Amniotic stem cell (primary cell): ENCODE data around the gene KCNIP4.

Experiments used
- DNase-seq: peaks from one replicate; lab custom pipeline; 2025; lab: John Stamatoyannopoulos, UW

The KCNIP4 gene

GRCh38 chr4:21688596-21689265 lies 259.8 kb downstream of the KCNIP4 start:
- DNase-seq = no peak

DNA sequence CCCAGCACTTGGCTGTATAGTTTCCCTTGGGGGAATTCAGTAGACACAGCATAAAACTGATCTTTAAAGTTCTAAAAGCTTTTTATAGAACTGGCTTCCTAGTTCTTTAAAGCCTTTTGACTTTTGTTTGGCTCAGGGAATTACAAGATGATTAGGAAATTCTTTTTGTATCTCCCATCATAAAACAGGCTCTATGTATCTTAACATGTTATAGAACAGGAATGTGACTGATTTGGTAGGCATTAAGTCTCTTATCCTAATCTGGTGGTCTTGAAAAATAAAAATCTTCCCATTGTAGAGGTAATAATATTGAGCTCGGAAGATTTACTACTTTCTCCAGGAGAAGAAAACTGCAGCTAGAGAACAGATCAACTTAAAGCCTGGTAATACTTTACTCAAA lies 262.7 kb downstream of the KCNIP4 start:
- DNase-seq = no peak

DNA sequence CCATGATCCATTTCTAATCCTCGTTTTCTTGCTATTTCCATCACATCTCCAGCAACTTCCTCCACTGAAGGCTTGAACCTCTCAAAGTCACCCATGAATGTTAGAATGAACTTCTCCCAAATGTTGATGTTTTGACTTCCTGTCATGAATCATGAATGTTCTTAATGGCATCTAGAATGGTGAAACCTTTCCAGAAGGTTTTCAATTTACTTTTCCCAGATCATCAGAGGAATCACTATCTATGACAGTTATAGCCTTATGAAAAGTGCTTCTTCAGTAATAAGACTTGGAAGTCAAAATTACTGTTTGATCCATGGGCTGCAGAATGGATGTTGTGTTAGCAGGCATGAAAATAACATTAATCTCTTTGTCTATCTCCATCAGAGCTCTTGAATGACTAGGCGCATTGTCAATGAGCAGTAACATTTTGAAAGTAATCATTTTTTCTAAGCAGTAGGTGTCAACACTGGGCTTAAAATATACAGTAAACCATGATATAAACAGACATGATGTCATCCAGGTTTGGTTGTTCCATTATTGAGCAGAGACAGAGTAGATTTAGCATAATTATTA lies 268.2 kb downstream of the KCNIP4 start:
- no peak for DNase-seq

DNA sequence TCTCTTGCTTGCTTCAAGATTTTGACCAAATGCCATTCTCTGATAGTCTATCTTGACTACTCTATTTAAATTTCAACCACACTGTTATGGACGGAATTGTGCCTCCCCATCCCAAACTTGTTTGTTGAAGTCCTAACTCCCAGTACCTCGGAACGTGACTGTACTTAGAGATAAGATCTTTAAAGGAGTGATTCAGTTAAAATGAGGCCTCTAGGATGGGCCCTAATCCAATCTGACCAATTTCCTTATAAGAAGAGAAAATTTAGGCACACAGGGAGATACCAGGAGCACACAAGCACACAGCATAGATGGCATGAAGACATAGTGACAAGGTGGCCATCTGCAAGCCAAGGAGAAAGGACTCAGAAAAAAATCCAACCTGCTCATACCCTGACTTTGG lies 269.9 kb downstream of the KCNIP4 start:
- no peak for DNase-seq

- DNase-seq = no peak
Measured at GRCh38 chr4:21677173-21677572, 271.4 kb downstream of the KCNIP4 start.

DNA sequence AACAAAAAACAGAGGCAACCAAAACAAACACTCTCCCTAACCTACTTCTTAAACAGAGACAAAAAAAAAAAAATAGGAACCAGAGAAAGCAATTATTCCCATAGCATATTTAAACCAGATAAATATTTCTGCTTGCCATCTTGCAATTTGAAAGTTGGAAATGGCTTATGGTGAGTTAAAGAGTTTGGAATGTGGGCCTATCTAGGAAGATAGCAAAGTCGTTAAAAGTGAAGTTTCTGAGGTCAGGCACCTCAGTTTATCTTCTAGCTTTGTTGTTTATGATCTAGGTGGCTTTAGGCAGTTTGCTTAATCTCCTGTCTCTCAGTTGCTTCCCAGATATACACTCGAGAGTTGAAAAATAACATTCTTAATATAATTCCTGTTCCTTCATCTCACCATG lies 284.2 kb downstream of the KCNIP4 start:
- no peak for DNase-seq

GRCh38 chr4:21656832-21657231 lies 291.7 kb downstream of the KCNIP4 start:
- DNase-seq = no peak

- DNase-seq = no peak
Measured at GRCh38 chr4:21655031-21655430, 293.5 kb downstream of the KCNIP4 start.

GRCh38 chr4:21652508-21653231 lies 295.9 kb downstream of the KCNIP4 start:
- DNase-seq = no peak

DNA sequence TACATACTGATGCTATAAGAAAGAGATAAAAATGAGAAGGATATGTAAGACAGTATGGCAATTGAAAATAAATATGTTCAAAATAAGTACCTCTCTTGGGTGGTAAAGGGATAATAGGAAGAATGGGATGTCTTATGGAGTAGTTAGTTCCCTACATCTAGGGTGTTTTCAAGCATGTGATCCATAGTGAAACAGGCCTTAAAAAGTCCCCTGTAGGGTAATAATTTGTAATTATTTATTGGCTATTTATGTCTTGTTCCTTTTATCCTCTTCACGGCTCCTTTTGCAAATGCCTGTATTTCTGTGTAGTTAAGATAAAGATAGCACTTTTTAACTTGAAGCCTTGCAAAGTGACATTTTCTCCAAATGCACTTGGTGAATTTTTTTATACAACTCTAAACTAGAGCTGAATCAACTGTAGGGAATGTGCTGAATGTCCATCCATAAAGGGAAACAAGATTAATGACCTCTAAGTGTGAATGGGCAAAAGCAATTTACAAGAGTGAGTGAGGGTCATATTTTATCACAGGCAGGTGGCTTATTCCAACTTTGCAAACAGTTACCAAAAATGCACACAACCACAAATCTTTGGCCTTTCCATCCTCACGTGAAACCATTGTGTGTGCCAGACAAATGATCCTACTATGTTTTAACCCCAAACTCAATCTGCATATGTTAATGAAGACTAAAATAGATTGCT lies 299.0 kb downstream of the KCNIP4 start:
- no peak for DNase-seq

DNA sequence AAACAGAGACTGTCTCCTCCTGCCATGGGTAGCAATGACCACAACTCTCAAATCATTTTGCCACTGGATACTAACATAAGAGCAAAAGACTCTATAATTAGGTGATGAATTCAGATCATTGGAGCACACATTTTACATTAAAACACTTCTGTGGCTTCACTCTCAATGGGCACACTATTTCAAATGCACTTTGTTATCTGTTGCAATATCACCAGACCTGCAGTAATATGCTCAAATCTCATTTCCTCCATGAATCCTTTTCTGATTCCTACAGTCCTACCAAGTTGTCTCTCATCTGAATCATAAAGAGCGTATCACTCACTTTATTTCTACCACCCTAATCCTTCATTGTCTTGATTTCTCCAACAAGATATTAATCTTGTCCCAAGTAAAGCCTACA lies 302.8 kb downstream of the KCNIP4 start:
- no peak for DNase-seq

GRCh38 chr4:21641696-21642095 lies 306.9 kb downstream of the KCNIP4 start:
- no peak for DNase-seq

DNA sequence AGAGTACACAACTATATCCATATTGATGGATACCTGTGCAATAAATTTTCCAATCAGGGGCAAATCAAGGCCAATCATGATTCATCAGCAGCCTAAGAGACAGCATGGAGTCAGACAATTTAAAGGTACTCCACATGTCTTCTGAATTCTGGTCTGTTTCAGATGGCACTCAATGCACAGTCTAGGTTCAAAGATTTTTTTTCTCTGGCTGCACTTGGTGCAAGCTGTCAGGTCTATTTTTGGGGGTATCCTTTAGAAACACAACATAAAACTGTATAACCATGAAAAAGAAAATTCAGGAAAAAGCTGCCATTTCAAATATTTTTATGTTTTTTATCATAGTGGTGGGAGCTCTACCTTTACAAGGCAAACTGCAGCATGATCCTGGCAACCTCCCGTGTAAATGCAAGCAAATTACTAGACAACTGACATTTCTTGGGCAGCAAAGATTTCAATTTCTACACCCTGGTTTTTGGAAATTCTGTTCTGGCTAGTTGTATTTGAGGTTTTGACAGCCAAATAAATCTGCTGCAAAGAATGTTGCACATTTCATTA lies 310.3 kb downstream of the KCNIP4 start:
- no peak for DNase-seq

DNA sequence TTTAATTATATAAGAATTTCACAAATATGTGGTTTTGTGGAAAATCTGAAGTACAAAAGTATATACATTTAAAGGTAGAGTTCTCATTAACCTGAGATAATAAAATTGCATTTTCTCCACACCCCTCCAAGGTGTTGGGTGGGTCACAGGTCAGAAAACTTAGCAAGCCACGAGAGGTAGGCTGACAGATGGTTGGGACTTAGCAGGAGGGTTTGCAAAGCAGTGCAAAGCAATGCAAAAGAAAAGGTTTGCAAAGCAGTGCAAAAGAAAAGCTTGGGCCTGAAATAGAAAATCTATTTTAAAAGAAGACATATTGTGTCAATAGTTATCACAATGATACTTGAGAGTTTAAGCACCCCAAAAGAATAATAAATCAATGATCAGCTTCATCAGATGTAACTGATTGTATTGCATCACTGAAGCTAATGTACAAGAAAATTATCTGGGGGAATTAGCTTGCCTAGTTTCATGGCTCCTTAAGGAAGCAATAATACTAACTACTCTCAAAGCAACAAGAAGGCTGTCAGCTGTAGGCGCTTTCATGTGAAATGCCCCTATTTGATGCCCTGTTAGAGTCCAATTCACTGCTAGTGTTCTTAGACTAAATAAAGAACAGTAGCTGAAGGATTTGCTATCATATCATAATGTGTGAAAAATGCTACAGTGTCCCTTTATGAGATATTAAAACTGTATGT lies 319.5 kb downstream of the KCNIP4 start:
- no peak for DNase-seq

- no peak for DNase-seq
Measured at GRCh38 chr4:21628116-21628670, 320.4 kb downstream of the KCNIP4 start.

DNA sequence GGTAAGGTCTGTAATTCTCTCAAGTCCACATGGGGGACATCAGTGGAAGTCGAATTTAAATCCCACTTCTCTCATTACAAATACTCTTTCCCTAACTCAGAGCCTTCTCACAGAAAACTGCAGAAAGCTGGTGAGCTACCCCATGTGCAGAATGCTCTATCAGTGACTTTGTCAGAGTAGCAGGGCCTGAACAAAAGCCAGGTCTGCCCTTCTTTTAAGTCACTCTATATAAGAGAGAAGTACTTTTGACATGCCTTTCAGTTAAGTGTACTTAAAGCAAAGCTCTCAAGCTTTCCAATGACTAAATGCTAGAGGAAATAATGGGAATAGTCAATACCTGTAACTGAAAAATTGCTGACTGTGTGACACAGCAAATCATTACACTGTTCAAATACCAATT lies 323.1 kb downstream of the KCNIP4 start:
- no peak for DNase-seq

- no peak for DNase-seq
Measured at GRCh38 chr4:21605006-21605405, 343.6 kb downstream of the KCNIP4 start.

DNA sequence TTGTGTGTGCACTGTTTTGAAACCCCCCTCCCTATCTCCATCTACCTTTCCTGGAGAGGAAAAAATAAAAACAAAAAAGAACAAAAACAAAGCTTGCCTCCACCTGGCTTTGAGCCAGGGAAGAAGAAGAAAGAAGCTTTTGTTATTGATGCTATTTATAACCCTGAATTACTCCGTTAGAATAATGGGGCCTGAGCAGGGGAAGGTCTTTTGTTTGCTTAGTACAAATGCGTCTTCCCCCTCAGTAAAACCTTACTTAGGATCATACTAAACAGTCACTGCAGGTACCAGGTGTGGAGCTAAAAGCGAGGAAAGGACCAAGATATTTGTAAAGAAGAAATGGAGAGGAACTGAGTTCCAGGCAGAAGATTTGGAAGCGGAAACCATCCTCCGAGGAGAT lies 352.1 kb downstream of the KCNIP4 start:
- DNase-seq = no peak

DNA sequence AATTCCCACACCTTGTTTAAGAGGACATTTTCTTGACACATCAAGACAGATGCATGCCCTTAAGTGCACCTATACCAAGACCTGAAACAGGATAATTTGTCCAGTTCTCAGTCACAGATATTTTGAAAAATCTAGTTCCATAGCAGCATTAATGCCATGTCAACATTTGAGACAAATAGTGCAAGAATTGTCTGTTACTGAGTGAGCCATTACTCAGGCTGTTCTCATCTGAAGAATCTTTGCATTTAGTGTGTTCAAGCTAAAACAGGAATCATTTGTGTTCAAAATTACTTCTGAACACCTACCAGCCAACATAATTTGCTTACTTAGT lies 354.9 kb downstream of the KCNIP4 start:
- no peak for DNase-seq

- DNase-seq = no peak
Measured at GRCh38 chr4:21592970-21593670, 355.5 kb downstream of the KCNIP4 start.

- DNase-seq = no peak
Measured at GRCh38 chr4:21577056-21577455, 371.5 kb downstream of the KCNIP4 start.
